Suppressor macrophage treated with lipopolysaccharide for 1 hour (primary cell): ENCODE measurements around the gene CRKL.
"Not testable (repeated sequence)": the region's sequence is repeated elsewhere in the genome, so short reads cannot be mapped to it uniquely, and the experiment has no call there.

Source experiments
- DNase-seq, 3 donors: peaks; one replicate each; pipeline ENCODE4 v3.0.0-alpha.2; 2020 to 2022

The CRKL gene

DNA sequence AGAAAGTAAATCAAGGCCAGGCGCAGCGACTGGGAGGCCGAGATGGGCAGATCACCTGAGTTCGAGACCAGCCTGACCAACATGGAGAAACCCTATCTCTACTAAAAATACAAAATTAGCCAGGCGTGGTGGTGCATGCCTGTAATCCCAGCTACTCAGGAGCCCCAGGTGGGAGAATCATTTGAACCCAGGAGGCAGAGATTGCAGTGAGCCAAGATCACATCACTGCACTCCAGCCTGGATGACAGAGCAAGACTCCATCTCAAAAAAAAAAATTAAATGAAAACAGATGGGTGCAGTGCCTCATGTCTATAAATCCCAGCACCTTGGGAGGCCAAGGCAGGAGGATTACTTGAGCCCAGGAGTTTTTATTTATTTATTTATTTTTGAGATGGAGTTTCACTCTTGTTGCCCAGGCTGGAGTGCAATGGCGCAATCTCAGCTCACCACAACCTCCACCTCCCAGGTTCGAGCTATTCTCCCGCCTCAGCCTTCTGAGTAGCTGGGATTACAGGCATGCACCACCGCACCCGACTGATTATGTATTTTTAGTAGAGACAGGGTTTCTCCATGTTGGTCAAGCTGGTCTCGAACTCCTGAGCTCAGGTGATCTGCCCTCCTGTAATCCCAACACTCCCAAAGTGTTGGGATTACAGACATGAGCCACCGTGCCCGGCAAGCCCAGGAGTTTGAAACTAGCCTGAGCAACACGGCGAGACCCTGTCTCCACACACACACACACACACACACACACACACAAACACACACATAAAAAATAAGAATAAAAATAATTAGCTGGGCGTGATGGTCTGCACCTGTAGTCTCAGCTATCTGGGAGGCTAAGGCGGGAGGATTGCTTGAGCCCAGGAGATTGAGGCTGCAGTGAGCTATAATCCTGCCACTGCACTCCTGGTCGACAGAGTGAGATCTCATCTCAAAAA is 15.8 kb upstream of the CRKL start:
- DNase-seq, result not testable (repeated sequence)

DNA sequence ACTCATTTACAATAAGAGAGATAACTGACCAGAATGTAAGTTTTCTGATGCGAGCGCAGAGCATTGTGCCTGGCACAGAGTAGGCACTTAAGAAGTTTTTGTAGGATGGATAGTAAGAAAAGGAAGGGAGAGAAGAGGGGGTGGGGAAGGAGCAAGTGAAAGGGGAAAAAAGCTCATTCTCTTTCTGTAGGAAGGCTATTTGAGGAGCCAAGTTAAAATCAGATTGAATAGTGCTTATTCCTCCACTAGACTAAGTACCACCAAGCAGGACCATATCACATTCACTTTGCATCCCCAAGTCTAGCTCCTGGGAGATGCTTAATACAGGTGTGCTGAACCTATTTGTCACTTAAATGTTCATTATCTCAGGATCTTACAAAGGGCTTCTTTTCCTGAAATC is 14.1 kb upstream of the CRKL start:
- no peak for DNase-seq

DNA sequence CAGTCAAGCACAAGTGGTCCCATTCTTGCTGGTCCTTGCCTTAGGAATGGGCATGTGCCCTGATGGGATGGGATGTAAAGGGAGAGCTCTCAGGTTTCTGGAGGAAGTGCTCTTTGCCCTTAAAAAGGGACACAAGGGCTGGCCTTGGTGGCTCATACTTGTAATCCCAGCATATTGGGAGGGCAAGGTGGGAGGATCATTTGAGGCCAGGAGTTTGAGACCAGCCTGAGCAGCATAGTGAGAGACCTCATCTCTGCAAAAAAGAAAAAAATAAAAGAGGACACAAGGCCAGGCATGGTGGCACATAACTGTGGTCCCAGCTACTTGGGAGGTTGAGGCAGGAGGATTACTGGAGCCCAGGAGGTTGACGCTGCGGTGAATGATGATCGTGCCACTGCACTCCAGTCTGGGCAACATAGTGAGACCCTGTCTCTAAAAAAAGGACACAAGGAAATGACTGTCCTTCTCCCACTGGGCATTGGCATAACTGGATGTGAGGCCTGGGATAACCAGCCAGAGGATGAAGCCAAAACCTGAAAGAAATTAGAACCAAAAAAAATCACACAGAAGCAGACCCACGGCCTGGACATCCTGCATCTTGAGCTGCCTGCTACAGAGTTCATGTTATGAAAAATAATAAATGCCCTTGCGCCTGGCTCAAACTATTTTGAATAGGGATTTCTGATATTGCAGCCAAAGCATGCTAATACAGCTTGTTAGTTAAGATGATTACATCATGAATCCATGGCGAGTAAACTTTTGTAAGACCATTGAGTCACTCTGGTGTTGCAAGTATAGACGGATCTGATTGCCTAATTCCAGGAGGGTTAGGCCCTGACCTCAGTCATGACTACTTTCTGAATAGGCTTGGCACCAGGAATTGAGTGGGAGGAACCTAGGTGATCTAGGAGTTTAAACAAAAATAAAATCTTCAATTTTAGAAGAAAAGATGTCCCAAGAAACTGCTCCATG is 12.9 kb upstream of the CRKL start:
- peak; percentile 88 to 99 (median 98) for DNase-seq

DNA sequence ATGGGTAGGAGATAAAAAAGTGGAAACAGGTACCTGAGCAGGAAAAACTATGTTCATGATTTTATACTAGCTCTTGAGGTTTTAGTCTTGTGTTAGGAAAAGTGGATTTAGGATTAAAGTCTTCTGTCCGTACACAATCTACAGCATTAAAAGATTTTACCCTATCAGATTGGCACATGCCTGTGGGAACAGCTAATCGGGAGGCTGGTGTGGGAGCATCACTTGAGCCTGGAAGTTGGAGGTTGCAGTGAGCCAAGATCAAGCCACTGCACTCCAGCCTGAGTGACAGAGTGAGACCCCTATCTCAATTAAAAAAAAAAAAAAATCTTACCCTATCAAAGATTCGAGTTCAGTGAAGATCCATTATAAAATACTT is 12.2 kb upstream of the CRKL start:
- DNase-seq, result no peak

DNA sequence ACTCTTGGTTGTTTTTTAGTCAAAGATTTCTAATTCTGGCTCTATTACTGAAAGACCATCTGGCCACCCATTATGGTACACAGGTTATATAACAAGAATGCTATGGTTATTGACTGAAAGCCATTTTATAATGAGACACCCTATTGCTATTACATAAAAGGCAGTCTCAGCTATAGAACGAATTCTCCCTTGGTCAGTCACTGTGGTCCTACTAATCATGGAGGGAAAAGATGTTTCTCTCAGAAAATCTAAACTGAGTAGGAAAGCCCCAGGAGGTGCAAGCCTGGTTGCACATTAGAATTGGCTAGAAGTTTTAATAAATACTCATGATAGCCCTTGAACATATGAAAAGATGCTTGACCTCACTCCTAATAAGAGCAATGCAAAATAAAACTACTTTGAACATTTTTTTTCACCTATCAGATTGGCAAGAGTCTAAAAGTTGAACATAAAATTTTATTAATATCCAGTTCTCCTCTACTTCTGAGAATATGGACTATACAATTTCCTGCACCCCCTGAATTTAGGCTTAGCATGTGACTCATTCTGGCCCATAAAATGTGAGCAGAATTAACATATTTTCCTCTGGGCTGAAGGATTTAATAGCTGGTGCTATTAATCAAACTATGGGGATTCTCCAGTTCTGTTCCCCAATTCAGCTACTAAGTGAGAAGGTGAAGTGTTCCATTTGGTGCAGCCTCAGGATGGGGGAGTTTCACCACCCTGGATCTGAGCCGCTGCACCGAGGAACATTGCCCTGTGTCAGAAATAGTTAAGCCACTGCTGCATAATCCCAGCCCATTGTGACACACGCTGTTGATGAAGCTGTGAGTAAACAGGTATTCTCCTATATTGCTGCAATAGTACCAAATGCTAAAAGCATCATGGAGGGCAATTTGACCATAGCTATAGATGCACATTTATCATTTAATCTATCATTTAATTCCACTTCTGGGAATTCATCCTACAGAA is 11.5 kb upstream of the CRKL start:
- DNase-seq, result no peak

DNA sequence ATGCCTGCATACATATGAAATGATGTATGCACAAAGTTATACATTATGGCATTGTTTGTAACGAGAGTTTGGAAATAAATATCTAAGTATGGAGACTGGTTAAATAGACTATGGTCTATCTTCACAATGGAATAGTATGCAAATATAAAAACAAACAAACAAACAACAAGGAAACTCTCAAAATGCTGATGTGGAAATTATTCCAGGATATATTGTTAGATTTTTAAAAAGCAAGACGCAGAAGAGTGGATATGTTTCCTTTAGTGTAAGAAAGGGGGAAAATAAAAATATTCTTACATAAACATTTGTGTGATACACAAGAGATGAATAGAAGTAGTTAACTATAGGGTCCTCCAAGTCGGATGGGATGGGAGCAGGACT is 10.8 kb upstream of the CRKL start:
- DNase-seq, result no peak

DNA sequence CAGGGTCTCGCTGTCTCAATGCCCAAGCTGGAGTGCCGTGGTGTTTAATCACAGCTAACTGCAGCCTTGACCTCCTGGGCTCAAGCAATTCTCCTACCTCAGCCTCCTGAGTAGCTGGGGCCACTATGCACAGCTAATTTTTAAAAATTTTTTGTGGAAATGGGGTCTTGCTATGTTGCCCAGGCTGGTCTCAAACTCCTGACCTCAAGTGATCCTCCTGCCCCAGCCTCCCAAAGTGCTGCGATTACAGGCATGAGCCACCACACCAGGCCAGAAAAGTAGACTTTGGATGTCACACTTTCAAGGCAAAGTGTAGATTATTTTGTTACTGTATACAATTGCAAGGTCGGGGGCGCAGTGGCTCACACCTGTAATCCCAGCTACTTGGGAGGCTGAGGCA is 8.5 kb upstream of the CRKL start:
- DNase-seq, result not testable (repeated sequence)

DNA sequence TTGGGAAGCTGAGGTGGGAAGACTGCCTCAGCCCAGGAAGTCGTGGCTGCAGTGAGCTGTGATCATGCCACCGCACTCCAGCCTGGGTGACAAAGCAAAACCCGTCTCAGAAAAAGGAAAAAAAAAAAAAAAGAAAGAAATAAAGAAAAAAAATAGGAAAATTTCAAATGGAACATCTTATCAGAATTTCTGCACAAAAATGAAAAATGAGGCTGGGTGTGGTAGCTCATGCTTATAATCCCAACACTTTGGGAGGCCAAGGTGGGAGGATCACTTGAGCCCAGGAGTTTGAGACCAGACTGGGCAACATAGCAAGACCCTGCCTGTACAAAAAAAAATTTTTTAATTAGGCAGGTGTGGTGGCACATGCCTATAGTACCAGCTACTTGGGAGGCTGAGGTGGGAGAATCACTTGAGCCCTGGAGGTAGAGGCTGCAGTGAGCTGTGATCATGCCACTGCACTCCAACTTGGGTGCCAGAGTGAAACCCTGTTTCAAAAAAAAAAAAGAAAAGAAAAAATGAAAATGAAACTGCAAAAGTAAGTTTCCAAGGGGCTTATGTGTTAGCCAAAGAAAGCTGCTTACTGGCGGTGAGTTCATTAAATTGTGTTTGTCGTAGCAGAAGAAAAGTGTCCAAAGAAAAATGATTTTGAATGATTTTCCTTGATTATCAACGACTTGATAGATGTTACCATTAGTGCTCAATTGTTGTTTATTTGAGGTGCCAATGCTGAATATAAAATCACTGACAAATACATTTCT is 7.5 kb upstream of the CRKL start:
- peak in 1 of 3 donors; percentile 19 for DNase-seq

DNA sequence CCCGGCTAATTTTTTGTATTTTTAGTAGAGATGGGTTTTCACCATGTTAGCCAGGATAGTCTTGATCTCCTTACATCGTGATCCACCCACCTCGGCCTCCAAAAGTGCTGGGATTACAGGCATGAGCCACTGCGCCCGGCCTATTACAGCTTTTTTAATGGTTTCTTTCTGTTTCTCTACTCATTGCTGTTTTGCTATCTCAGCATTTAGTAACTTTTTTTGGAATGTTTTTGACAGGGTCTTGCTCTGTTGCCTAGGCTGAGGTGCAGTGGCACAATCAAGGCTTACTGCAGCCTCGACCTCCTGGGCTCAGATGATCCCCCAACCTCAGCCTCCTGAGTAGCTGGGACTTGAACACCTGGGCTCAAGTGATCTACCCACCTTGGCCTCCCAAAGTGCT is 4.7 kb upstream of the CRKL start:
- no peak for DNase-seq

DNA sequence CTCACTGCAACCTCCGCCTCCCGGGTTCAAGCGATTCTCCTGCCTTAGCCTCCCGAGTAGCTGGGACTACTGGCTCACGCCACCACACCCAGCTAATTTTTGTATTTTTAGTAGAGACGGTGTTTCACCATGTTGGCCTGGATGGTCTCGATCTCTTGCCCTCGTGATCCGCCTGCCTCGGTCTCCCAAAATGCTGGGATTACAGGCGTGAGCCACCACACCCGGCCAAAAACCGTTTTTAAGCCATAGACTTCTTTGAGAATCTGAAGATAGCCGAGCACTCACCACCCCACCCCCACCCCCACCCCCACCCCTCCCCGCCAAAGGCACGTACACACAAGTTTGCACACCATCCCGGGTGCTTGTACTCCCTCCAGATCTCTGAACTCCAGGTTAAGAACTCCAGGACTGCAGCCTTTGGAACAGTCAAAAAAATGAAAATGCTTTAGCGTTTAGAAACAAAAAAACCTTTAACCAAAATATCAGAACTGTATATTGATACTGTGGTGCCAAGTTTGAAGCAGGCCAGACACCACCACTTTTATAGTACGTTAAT is 1.5 kb downstream of the CRKL start:
- no peak for DNase-seq

DNA sequence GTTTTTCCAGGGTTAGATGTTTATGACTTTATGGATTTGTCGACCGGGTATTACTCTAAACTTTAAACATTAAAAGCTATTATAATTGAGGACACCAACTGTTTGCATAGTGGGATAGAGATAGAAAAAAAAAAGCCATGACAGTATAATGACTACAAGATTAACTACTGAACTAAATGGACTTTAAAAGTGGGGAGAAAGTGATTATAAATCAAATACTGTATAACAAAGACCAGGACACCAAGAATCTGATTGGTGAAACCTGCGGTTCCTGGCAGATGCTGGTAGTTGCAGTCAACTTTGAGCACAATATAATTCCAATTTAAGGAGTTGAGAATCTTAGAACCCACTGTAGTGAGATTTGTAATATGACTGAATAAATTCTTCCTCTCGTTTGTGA is 2.5 kb downstream of the CRKL start:
- DNase-seq, result no peak

DNA sequence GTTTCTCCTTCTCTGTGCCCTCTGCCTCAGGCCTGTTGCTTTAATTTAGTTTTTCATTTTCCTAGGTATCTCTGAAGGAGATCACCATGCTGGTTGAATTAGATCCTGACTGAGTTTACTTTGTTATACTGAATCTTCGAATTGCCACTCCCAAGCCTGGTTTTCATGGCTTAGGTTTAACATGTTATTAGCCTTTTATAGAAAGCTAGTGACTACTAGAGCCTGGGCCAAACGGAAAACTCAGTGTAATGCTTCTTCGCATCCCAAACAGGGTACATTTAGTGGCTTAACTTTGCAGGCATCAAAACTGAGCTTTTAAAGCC is 3.6 kb downstream of the CRKL start:
- no peak for DNase-seq

DNA sequence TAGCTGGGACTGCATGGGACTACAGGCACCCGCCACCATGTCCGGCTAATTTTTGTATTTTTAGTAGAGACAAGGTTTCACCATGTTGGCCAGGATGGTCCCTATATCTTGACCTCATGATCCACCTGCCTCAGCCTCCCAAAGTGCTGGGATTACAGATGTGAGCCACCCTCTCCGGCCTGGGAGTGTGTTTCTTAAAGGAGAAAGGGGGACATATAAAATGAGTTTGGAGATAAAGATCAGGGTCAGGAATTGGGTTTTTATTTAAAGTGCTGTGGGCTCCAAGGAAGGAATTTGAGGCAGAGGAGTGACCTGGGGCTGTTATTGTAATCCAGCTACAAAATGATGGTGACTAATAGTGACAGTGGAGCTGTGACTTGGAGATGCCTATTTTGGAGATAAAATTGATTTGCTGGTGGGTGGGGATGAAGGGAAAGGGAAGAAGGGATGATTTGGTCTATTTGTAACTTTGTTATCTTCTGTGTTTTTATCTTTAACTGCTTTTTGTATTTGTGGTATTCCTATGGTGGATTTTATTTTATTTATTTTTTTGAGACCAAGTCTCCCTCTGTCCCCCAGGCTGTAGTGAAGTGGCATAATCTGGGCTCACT is 5.0 kb downstream of the CRKL start:
- DNase-seq, result no peak

DNA sequence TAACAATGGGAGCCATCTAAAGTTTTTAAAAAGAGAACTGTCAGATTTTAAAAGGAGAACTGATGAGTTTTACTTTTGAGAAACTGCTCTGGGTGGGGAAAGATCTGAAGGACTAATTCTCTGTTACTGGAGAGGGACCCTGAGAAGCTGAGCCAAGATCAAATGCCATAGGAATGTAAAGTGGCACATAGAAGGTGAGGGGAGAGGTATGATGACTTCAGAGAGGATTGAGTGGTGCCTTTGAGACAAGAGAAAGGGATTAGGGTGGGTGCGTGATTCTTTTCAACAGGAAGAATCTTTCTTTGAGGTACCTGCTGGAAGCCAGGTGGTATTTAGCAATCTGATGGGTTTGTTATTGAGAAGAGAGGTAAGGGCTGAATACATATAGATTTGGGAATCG is 9.0 kb downstream of the CRKL start:
- DNase-seq, result no peak

DNA sequence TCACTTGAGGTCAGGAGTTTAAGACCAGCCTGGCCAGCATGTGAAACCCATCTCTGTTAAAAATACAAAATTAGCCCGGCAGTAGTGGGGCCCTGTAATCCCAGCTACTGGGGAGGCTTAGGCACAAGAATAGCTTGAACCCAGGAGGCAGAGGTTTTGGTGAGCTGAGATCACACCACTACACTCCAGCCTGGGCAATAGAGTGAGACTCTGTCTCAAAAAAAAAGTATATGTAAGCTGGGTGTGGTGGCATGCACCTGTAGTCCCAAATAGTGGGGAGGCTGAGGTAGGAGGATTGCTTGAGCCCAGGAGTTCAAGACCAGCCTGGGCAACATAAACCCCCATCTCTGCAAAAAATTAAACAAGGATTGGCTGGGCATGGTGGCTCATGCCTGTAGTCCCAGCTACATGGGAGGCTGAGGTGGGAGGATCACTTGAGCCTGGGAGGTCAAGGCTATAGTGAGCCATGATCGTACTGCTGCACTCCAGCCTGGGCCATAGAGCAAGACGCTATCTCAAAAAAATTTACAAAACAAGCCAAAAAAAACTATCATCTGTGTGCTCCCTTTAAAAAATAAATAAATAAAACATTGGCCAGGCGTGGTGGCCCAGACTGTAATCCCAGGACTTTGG is 10.8 kb downstream of the CRKL start:
- no peak for DNase-seq

DNA sequence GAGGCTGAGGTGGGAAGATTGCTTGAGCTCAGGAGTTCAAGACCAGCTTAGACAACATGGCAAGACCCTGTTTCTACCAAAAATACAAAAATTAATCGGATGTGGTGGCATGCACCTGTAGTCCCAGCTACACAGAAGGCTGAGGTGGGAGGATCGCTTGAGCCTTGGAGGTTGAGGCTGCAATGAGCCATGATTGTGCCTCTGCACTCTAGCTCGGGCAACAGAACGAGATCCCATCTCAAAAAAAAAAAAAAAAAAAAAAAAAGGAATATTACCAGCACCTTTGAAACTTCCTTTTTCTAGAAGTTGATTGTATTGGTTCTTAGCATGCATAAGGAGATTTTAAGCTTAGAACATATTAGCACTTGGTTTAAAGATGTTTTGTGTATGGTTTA is 11.4 kb downstream of the CRKL start:
- DNase-seq, result no peak

DNA sequence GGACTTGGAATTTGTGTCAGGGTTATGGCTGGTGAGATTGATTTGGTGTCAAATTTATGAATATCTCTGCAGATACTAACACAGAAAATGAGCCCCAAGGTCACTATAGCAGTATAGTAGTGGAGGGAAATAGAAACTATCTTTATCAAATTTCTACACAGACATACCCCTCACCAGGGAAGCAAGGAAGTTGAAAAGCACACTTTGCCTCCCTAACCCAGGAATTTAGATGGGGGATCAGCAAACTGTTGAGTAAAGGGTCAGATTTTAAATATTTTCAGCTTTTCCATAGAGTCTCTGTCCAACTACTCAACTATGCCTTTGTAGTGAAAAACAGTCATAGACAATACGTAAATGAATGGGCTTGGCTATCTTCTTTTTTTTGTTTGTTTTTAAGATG is 12.8 kb downstream of the CRKL start:
- no peak for DNase-seq

DNA sequence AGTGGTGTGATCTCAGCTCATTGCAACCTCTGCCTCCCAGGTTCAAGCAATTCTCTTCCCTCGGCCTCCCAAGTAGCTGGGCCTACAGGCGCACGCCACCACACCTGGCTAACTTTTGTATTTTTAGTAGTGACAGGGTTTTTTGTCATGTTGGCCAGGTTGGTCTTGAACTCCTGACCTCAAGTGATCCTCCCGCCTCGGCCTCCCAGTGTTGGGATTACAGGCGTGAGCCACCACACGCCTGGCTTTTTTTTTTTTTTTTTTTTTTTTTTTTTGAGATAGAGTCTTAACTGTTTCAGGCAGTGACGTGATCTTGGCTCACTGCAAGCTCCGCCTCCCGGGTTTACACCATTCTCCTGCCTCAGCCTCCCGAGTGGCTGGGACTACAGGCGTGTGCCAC is 13.2 kb downstream of the CRKL start:
- DNase-seq, result not testable (repeated sequence)

DNA sequence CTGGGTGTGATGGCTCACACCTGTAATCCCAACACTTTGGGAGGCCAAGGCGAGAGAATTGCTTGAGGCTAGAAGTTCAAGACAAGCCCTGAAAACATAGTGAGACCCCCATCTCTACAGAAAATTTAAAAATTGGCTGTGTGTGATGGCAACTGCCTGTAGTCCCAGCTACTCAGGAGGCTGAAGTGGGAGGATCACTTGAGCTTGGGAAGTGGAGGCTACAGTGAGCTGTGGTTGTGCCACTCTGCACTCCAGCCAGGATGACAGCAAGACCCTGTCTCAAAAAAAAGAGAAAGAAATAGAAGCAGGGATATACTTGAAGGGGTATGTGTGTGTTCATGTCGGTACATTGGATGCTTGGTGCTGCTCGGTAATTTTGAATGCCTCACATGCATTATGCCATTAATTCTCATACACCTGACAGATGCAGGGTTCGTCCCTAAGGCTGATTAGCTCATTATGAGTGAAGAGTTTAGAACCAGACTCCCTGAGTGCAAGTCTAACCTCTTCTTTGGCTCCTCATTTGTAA is 14.0 kb downstream of the CRKL start:
- no peak for DNase-seq

DNA sequence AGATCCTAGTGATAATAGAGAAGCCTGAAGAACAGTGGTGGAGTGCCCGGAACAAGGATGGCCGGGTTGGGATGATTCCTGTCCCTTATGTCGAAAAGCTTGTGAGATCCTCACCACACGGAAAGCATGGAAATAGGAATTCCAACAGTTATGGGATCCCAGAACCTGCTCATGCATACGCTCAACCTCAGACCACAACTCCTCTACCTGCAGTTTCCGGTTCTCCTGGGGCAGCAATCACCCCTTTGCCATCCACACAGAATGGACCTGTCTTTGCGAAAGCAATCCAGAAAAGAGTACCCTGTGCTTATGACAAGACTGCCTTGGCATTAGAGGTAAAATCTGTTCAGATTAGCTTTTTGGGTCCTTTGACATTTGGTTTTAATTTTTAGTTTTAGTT is 16.7 kb downstream of the CRKL start:
- DNase-seq, result no peak
